HUES6 (cell line): ENCODE measurements around the gene NSMF.

ENCODE experiments used
- H3K27ac ChIP-seq: 2 replicates; pipeline ENCODE4 v1.7.0; 2013; ENCODE audit warnings: low read depth, mild to moderate bottlenecking, low read length, inconsistent platforms
- H3K27me3 ChIP-seq: 2 replicates; pipeline ENCODE4 v1.6.1; 2013; ENCODE audit warnings: low read length; ENCODE audit not compliant: control insufficient read depth, insufficient read depth
- H3K36me3 ChIP-seq: 2 replicates; pipeline ENCODE4 v1.6.1; 2013; ENCODE audit warnings: low read length; ENCODE audit not compliant: control insufficient read depth, insufficient read depth
- H3K4me1 ChIP-seq: 2 replicates; pipeline ENCODE4 v1.6.1; 2013; ENCODE audit warnings: low read length; ENCODE audit not compliant: control insufficient read depth, insufficient read depth
- H3K4me3 ChIP-seq: 2 replicates; pipeline ENCODE4 v1.5.1; 2013; ENCODE audit warnings: low read depth, low read length
- H3K9ac ChIP-seq: one replicate; pipeline ENCODE4 v1.6.1; 2013; ENCODE audit warnings: mild to moderate bottlenecking, low read length
- H3K9me3 ChIP-seq: 2 replicates; pipeline ENCODE4 v1.6.1; 2013; ENCODE audit warnings: low read depth, low read length; ENCODE audit not compliant: control insufficient read depth, insufficient read depth

Gene NSMF

DNA sequence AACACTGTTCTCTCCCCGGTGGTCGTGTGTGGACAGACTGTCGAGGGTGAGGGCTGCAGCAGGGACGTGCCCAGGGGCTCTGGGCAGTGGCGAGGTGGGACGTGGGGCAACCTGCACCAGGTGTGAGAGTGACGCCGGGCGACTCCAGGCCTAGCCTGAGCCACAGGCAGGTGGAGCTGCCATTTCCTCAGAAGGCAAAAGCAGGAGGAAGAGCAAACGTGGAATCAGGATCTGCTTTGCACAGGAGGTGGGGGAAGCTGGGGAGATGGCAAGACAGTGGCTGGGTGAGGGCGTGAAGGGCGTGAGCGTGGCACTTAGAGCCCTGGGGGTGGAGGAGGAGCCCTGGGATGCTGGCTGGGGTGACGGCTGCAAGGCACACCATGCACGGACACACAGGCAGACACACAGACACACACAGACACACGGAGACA is 39.6 kb upstream of the NSMF start:
- no peaks in the 10 kb centered on the region for H3K9me3 ChIP-seq
- no peaks in the 10 kb centered on the region for H3K36me3 ChIP-seq
- H3K27me3 ChIP-seq: no peaks in the 10 kb centered on the region
- no peaks in the 10 kb centered on the region for H3K4me1 ChIP-seq
- no peak overlapping the region for H3K4me3 ChIP-seq
- no peak overlapping the region for H3K9ac ChIP-seq
- H3K27ac ChIP-seq: no peak overlapping the region

DNA sequence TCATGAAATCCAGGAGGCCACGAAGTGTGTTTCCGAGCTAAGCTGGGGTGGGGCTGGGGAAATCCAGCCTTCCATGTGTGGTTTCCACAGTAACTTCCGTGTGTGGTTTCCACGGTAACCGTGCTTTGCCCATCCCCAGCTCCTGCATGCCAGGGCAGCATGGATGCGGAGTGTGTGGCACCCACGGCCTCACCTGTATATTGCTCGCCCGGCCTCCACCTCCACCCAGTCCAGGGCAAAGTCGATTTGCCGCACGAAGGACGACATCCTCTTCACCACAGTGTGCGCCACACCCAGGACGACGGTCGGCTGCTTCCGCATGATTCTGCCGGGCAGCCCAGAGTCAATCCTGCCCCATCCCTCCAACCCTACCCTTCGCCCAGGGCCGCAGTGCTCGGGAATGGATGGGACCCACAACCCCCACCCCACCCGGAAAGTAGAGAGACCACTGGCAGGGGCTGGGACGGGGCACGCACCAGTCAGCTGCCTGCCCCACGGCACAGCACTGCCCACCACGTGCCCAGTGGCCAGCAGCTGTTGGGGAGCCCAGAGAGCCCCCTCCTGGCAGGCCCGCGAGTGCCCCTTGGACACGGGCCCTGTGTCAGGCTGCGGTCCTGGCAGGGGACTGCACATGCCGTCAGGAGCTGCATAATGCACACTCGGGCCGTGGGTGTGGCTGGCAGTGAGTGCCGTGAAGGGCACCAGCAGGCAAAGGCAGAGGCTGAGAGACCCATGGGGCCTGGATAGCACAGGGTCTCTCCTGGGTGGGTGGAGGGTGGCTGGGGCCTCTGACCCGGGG is 39.0 kb upstream of the NSMF start:
- no peaks in the 10 kb centered on the region for H3K9me3 ChIP-seq

GRCh38 chr9:137496601-137497375 is 37.7 kb upstream of the NSMF start:
- Histone ChIP-seq H3K4me3 (no peak overlapping the region), H3K27ac (no peak overlapping the region), H3K4me1 (no peaks in the 10 kb centered on the region), H3K9me3 (no peaks in the 10 kb centered on the region), H3K36me3 (no peaks in the 10 kb centered on the region), H3K9ac (no peak overlapping the region), H3K27me3 (no peaks in the 10 kb centered on the region)

More for the DNA sequence above, 39.0 kb upstream of the NSMF start:
- H3K4me1 ChIP-seq: no peaks in the 10 kb centered on the region
- no peak overlapping the region for H3K4me3 ChIP-seq
- no peaks in the 10 kb centered on the region for H3K27me3 ChIP-seq
- no peaks in the 10 kb centered on the region for H3K36me3 ChIP-seq
- H3K9ac ChIP-seq: no peak overlapping the region
- no peak overlapping the region for H3K27ac ChIP-seq

- Histone ChIP-seq H3K4me1 (no peaks in the 10 kb centered on the region), H3K27me3 (no peaks in the 10 kb centered on the region), H3K9me3 (no peaks in the 10 kb centered on the region), H3K36me3 (no peaks in the 10 kb centered on the region), H3K4me3 (no peak overlapping the region), H3K27ac (no peak overlapping the region), H3K9ac (no peak overlapping the region)
Observed at GRCh38 chr9:137494550-137495351, 35.6 kb upstream of the NSMF start.

GRCh38 chr9:137494104-137494544 is 35.0 kb upstream of the NSMF start:
- no peaks in the 10 kb centered on the region for H3K9me3 ChIP-seq
- no peaks in the 10 kb centered on the region for H3K36me3 ChIP-seq
- H3K9ac ChIP-seq: no peak overlapping the region
- H3K27me3 ChIP-seq: no peaks in the 10 kb centered on the region
- no peak overlapping the region for H3K27ac ChIP-seq
- H3K4me1 ChIP-seq: no peaks in the 10 kb centered on the region
- no peak overlapping the region for H3K4me3 ChIP-seq

GRCh38 chr9:137493364-137494103 is 34.4 kb upstream of the NSMF start:
- Histone ChIP-seq H3K27me3 (no peaks in the 10 kb centered on the region), H3K4me3 (no peak overlapping the region), H3K9ac (no peak overlapping the region), H3K4me1 (no peaks in the 10 kb centered on the region), H3K36me3 (no peaks in the 10 kb centered on the region), H3K9me3 (no peaks in the 10 kb centered on the region), H3K27ac (no peak overlapping the region)

GRCh38 chr9:137492464-137493363 is 33.6 kb upstream of the NSMF start:
- no peak overlapping the region for H3K9ac ChIP-seq
- H3K36me3 ChIP-seq: no peaks in the 10 kb centered on the region
- H3K27ac ChIP-seq: no peak overlapping the region
- H3K9me3 ChIP-seq: no peaks in the 10 kb centered on the region
- H3K4me1 ChIP-seq: no peaks in the 10 kb centered on the region
- H3K27me3 ChIP-seq: no peaks in the 10 kb centered on the region
- H3K4me3 ChIP-seq: no peak overlapping the region

- Histone ChIP-seq H3K27me3 (no peaks in the 10 kb centered on the region), H3K27ac (no peak overlapping the region), H3K9ac (no peak overlapping the region), H3K36me3 (no peaks in the 10 kb centered on the region), H3K4me1 (no peaks in the 10 kb centered on the region), H3K4me3 (no peak overlapping the region), H3K9me3 (no peaks in the 10 kb centered on the region)
Observed at GRCh38 chr9:137491735-137492432, 32.8 kb upstream of the NSMF start.

DNA sequence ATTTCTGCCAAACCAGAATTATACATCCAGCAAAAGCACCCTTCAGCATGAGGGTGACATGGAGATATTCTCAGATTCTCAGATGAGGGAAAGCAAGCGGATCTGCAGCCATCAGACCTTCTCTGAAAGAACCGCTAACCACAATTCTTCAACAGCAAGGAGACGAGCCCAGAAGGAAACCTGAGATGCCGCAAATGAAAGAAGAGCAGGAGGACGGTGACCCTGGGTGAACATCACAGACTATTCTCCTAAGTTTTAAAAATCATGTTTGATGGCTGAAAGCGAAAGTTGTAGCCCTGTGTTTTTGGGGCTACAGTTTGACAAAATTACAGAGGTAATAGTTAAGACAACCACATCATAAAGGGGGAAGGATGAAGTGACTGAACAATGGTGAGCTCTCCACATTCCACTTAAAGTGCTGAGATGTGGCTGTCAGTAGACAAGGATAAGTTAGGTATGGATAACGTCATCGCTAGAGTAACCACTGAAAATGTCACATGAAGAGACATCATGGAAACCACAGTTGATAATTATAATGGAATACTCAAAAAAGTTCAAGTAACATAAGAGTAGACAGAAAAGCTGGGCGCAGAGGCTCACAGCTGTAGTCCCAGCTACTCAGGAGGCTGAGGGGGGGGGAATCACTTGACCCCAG is 31.5 kb upstream of the NSMF start:
- Histone ChIP-seq H3K27me3 (no peaks in the 10 kb centered on the region), H3K36me3 (no peaks in the 10 kb centered on the region), H3K4me1 (no peaks in the 10 kb centered on the region), H3K4me3 (no peak overlapping the region), H3K27ac (no peak overlapping the region), H3K9me3 (no peaks in the 10 kb centered on the region), H3K9ac (no peak overlapping the region)
